Measurements from ENCODE around the gene COL8A2.

DNA sequence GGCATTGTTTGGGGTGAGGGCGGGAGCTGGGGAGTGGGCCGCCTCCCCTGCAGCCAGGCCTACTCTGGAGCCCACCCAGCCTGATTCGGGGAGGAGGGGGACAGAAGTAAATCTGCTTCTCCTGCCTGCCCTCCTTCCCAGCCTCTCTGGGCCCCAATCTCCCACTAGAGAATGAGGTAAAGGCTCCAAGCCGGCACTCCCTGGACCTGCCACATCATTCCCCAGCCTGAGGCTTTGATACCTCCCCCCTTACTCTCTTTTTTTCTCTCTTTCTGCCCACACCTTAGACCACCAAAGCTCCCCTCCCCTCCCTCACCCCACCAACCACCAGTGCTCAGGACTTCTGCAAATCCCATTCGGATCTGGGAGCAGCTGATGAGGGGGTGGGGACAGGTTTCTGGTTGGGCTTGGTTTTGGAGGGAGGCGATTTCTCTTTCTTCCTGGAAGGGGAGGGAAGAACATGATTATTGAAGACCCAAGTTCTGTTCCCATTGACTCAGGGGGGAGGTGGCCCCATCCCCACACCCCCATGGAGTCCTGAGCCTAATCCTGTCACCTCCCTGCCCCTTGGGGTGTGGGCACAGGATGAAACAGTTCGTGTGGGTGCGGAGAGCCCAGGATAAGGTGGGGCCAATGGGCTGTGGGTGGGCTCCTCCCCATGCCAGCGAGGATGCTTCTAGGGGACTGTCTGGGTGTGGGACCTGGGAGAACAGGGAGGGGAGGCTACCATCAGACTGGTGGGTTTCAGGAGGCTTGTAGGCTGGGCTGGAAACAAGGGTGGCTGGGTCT, 32.3 kb upstream of the COL8A2 start:
- TF ChIP-seq POLR2AphosphoS5 (IDR thresholded peaks at IDR 0.05; ENCODE audit: low read depth, low read length): no peak
- TF ChIP-seq, protein P1, sequence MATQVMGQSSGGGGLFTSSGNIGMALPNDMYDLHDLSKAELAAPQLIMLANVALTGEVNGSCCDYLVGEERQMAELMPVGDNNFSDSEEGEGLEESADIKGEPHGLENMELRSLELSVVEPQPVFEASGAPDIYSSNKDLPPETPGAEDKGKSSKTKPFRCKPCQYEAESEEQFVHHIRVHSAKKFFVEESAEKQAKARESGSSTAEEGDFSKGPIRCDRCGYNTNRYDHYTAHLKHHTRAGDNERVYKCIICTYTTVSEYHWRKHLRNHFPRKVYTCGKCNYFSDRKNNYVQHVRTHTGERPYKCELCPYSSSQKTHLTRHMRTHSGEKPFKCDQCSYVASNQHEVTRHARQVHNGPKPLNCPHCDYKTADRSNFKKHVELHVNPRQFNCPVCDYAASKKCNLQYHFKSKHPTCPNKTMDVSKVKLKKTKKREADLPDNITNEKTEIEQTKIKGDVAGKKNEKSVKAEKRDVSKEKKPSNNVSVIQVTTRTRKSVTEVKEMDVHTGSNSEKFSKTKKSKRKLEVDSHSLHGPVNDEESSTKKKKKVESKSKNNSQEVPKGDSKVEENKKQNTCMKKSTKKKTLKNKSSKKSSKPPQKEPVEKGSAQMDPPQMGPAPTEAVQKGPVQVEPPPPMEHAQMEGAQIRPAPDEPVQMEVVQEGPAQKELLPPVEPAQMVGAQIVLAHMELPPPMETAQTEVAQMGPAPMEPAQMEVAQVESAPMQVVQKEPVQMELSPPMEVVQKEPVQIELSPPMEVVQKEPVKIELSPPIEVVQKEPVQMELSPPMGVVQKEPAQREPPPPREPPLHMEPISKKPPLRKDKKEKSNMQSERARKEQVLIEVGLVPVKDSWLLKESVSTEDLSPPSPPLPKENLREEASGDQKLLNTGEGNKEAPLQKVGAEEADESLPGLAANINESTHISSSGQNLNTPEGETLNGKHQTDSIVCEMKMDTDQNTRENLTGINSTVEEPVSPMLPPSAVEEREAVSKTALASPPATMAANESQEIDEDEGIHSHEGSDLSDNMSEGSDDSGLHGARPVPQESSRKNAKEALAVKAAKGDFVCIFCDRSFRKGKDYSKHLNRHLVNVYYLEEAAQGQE (IDR thresholded peaks at IDR 0.05; ENCODE audit: insufficient read depth in 1 of 2, low read depth in 2 of 2, low read length in 2 of 2): no peak
- no peak for TF ChIP-seq TAF1 (IDR thresholded peaks at IDR 0.05; ENCODE audit: borderline replicate concordance, insufficient read depth, low read length)
